Activated naive CD8-positive, alpha-beta T cell treated with anti-CD3 and anti-CD28 coated beads, Interleukin-2, amount 50 U/mL, for 16 hours (primary cell): Measurements from ENCODE around the gene ANAPC10.
"Not testable (repeated sequence)": the region's sequence is repeated elsewhere in the genome, so short reads cannot be mapped to it uniquely, and the experiment has no call there.

Source experiments
- DNase-seq: peaks from one replicate; pipeline ENCODE4 v3.0.0-alpha.2; 2020; ENCODE audit warnings: low read depth, low spot score

Gene ANAPC10

GRCh38 chr4:145097821-145098674 is at the start of gene ANAPC10, which contains the start of gene ABCE1:
Gene ANAPC10 (minus strand): TSS chr4:145098196. CDS start chr4:145096099, 2,097 bp downstream.
Gene ABCE1 (plus strand): TSS chr4:145098311. CDS start chr4:145104413, 6,102 bp downstream.
- DNase-seq = peak; percentile 93

GRCh38 chr4:145136219-145136618 is 38.2 kb upstream of the ANAPC10 start:
- not testable (repeated sequence) for DNase-seq

- no peak for DNase-seq
Observed at GRCh38 chr4:145132511-145133098, 34.6 kb upstream of the ANAPC10 start.

- no peak for DNase-seq
Observed at GRCh38 chr4:145131848-145132247, 33.9 kb upstream of the ANAPC10 start.

GRCh38 chr4:145130788-145131399 is 32.9 kb upstream of the ANAPC10 start:
- DNase-seq = no peak

GRCh38 chr4:145130130-145130529 is 32.1 kb upstream of the ANAPC10 start:
- no peak for DNase-seq

- no peak for DNase-seq
Observed at GRCh38 chr4:145125396-145125795, 27.4 kb upstream of the ANAPC10 start.

GRCh38 chr4:145108128-145108527 is 10.1 kb upstream of the ANAPC10 start:
- DNase-seq = no peak

GRCh38 chr4:145107126-145107525 is 9.1 kb upstream of the ANAPC10 start:
- DNase-seq = no peak

- no peak for DNase-seq
Observed at GRCh38 chr4:145103496-145103895, 5.5 kb upstream of the ANAPC10 start.

GRCh38 chr4:145102619-145103018 is 4.6 kb upstream of the ANAPC10 start:
- no peak for DNase-seq

GRCh38 chr4:145101091-145101490 is 3.1 kb upstream of the ANAPC10 start:
- DNase-seq = no peak

- DNase-seq = no peak
Observed at GRCh38 chr4:145099653-145100052, 1.7 kb upstream of the ANAPC10 start.

GRCh38 chr4:145098675-145099037 is 660 bp upstream of the ANAPC10 start:
- peak; percentile 7 for DNase-seq

- DNase-seq = no peak
Observed at GRCh38 chr4:145097331-145097820, 620 bp downstream of the ANAPC10 start.

GRCh38 chr4:145093638-145094037 is 4.4 kb downstream of the ANAPC10 start:
- DNase-seq = no peak

GRCh38 chr4:145090380-145090779 is 7.6 kb downstream of the ANAPC10 start:
- DNase-seq = no peak

GRCh38 chr4:145083891-145084605 is 13.9 kb downstream of the ANAPC10 start:
- DNase-seq = no peak

- no peak for DNase-seq
Observed at GRCh38 chr4:145081756-145082155, 16.2 kb downstream of the ANAPC10 start.

- DNase-seq = no peak
Observed at GRCh38 chr4:145076469-145076855, 21.5 kb downstream of the ANAPC10 start.

GRCh38 chr4:145075742-145076468 is 22.1 kb downstream of the ANAPC10 start:
- DNase-seq = no peak
